Adipose tissue (tissue), 3 donors: ENCODE data around the gene HPF1. TPM values are rescaled to one million over a fixed set of nuclear protein-coding genes. Genes with fewer than 3 reads are reported as not detected.
A peak's percentile ranks its signal among the peaks of the same experiment; 100 is the strongest.
"Not testable (repeated sequence)": the region's sequence is repeated elsewhere in the genome, so short reads cannot be mapped to it uniquely, and the experiment has no call there.

Experiments used
- H3K27ac ChIP-seq: one replicate; pipeline ENCODE4 v1.5.1; 2013; ENCODE audit warnings: low read depth, low read length
- WGBS, 3 donors: extraction: QIAGEN DNeasy Blood & Tissue Kit; methylation state at CpG; one replicate each; pipeline ENCODE4 v1.1.7; 2013; 5-methylcytosine and 5-hydroxymethylcytosine counted together
- polyA plus RNA-seq, 3 donors: library from polyadenylated mRNA; stranded (reverse); fragments of 200-250 nt; gene quantifications; one replicate each; pipeline ENCODE4 v1.2.3, GENCODE V29; 2013
- donor health status: healthy with polysubstance abuse.
- donor health status: Bipolar disorder and iron deficiency.
- donor health status: healthy.

The HPF1 gene
- polyA plus RNA-seq, 3 donors: 10.4 to 24.6 (median 16.3) TPM

GRCh38 chr4:169756971-169757574 is 671 bp downstream of the HPF1 start:
- H3K27ac ChIP-seq: no peak overlapping the region
- WGBS, 3 donors: 2 to 4% (median 2%) methylated on average over 13 of the region's 13 CpGs

DNA sequence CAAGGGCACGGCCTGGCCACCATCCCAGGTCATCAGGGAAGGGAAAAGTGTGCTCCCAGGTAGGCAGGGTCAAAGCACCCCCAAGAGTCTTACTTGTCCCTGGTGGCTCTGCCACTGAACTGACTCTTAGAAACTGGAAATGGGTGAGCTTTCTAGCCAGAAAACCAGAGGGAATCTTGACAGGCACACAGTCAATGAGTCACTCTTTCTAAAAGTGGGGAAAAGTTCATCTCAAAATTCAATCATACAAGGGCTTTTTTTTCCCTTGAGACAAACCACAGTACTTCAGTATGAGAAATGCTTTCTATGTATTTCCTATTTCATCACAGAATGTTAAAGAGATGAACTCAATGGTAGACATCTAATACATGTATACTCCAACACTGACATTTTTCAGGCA is 12.5 kb downstream of the HPF1 start:
- 91 to 100% (median 93%) methylated on average over 1 of the region's 1 CpG for whole genome bisulfite sequencing, 3 donors
- no peak overlapping the region for H3K27ac ChIP-seq

- H3K27ac ChIP-seq: no peak overlapping the region
- WGBS, 3 donors: 93 to 96% (median 95%) methylated on average over 1 of the region's 1 CpG
Measured at GRCh38 chr4:169744601-169745000, 13.1 kb downstream of the HPF1 start.

GRCh38 chr4:169741569-169741968 is 16.2 kb downstream of the HPF1 start:
- WGBS, 3 donors: 86 to 92% (median 89%) methylated on average over 2 of the region's 2 CpGs
- no peak overlapping the region for H3K27ac ChIP-seq

GRCh38 chr4:169738604-169739003 is 19.1 kb downstream of the HPF1 start:
- not testable (repeated sequence) for H3K27ac ChIP-seq

GRCh38 chr4:169730564-169730963 is 27.2 kb downstream of the HPF1 start:
- WGBS, 3 donors: 93 to 96% (median 95%) methylated on average over 5 of the region's 5 CpGs
- no peak overlapping the region for H3K27ac ChIP-seq

DNA sequence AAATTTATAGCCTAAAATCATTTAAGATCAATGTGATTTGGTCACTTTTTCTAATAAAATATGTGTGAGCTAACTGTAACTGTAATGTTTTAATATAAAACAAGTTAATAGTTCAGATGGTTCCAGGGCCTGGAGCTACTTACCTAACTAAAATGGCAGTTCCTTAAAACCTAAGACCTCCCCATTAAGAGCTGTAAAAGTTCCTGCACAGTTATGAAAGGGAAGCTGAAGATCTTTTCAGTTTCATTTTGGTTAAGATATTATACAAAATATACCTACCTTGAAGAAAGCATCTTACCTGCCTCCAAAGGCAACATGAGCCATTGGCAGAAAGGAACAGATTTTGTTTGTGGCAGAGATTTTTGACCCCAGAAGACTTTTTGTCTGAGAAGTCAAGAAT is 30.1 kb downstream of the HPF1 start:
- H3K27ac ChIP-seq: no peak overlapping the region

DNA sequence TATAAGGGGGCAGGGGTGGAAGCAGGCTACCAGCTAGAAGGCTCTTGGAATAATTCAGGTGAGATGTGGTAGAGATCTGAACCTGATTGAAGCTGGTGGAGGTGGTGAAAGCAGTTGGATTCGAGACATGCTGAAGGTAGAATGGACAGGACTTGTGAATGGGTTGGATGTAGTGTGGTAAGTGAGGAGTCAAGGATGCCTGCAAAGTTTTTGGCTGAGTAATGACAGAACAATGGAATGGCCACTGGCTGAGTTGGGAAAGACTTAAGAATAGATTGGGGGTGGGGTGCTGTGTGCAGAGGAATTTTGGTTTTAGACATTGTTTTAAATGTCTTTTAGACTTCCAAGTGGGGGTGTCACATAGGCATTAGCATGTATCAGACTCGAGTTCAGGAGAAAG is 33.5 kb downstream of the HPF1 start:
- 89 to 96% (median 94%) methylated on average over 2 of the region's 2 CpGs for WGBS, 3 donors
- no peak overlapping the region for H3K27ac ChIP-seq

DNA sequence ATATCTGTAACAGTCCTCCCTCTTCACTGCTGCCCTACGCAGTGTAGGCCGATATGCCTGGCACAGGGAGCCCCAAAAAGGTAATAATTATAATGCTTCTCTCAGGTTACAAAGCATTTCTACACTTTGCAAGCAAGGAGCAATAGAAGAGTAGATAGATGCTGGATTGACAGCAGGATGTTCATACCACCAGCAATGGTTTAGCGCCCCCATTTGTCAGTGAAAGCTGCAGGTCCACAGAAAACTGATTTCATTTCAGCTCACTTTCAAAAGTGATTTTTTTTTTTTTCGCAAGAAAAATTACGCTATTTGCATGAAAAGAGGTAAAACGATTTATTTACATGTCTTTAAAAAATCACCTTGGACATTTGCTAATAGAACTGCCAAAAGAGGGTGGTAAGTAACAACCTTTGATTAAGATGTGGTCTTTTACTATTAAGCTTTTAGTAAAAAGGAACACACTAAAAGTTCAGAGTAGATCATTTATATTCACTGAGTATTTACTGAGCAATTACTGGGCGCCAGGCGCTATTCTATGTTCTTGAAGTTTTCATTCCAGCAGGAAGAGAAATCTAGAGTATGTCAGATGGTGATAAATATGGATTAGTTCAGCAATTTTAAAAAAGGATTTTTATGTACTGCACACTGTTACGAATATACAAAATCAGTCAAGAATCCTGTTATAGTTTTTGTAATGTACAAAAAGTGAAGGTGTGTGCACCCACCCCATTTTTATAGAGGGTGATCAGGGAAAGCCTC is 34.4 kb downstream of the HPF1 start:
- WGBS, 3 donors: 81 to 92% (median 91%) methylated on average over 9 of the region's 9 CpGs
- no peak overlapping the region for H3K27ac ChIP-seq

DNA sequence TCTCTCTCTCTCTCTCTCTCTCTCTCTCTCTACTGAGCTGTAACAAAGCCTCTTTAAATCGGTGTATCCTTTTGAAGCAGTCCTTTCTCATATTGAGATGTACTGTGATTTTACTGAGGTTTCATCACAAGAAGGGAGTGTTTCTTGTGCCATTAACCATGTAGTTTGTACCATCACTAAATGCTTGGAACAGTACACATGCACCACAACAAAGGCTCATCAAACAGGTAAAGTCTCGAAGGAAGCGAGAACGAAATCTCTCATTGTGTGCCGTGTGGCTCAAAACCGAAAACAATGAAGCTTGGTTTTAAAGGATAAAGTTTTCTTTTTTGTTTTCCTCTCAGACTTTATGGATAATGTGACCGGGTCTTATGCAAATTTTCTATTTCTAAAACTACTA is 37.2 kb downstream of the HPF1 start:
- H3K27ac ChIP-seq: no peak overlapping the region
- 90 to 96% (median 95%) methylated on average over 7 of the region's 7 CpGs for WGBS, 3 donors

GRCh38 chr4:169716677-169717076 is 41.1 kb downstream of the HPF1 start:
- WGBS, 3 donors: 59 to 86% (median 82%) methylated on average over 1 of the region's 1 CpG
- H3K27ac ChIP-seq: no peak overlapping the region

DNA sequence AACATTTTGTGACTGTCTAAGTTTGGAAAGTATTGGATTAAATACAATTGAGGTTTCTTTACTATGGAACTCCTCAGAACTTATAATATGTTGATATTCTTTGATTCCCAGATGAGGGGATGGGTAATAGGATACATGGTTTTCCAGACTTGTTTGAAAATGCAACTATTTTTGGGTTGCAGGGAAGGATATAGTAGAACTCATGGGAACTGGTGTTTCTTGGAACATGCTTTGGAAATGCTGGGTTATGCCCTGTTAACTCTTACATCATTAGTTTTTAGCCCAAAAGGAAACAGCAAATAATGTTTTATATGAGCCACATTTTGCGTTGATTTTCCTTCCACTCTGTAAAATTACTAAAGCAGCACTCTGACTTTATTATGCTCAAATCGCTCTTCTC is 41.9 kb downstream of the HPF1 start:
- 88 to 95% (median 89%) methylated on average over 2 of the region's 2 CpGs for WGBS, 3 donors

GRCh38 chr4:169707958-169708643 is 49.6 kb downstream of the HPF1 start:
- 80 to 91% (median 88%) methylated on average over 2 of the region's 2 CpGs for WGBS, 3 donors
- H3K27ac ChIP-seq: peak overlapping the region; percentile 75

More for the DNA sequence above, 41.9 kb downstream of the HPF1 start:
- H3K27ac ChIP-seq: no peak overlapping the region

DNA sequence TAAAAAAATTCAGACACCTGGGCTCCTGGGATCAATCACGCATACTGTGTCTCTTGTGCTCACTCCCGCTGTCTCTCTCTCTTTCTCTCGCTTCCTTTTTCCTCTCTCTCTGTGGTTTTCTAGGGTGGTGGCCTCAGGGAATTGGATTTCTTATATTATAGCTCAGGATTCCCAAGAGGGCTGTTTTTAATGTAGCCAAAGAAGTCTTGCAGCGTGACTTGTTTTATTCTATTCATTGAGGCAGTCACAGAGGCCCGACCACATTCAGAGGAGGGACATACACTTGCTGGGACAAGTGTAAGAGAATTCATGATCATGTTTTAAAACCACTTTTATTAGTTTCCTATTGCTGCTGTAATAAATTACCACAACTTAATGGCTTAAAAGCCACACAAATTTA is 59.4 kb downstream of the HPF1 start:
- H3K27ac ChIP-seq: no peak overlapping the region
- 94% methylated on average over 5 of the region's 5 CpGs for WGBS, 3 donors

DNA sequence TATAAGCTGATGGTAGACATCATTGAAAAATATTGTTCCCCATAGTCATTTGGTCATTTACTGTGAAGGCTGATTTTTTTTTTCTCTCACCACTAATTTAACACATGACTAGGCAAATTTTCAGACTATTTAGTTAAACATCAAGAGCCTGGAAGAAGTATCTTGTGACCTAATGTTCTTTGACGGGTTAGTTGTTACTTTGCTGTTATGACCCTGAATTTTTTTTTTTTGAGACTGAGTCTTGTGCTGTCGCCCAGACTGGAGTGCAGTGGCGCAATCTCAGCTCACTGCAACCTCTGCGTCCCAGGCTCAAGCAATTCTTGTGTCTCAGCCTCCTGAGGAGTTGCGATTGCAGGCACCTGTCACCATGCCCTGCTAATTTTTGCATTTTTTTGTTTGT is 67.0 kb downstream of the HPF1 start:
- no peak overlapping the region for H3K27ac ChIP-seq
- WGBS, 3 donors: 84 to 90% (median 85%) methylated on average over 5 of the region's 5 CpGs

GRCh38 chr4:169689681-169690080 is 68.1 kb downstream of the HPF1 start:
- 94 to 100% (median 96%) methylated on average over 1 of the region's 1 CpG for WGBS, 3 donors
- no peak overlapping the region for H3K27ac ChIP-seq

DNA sequence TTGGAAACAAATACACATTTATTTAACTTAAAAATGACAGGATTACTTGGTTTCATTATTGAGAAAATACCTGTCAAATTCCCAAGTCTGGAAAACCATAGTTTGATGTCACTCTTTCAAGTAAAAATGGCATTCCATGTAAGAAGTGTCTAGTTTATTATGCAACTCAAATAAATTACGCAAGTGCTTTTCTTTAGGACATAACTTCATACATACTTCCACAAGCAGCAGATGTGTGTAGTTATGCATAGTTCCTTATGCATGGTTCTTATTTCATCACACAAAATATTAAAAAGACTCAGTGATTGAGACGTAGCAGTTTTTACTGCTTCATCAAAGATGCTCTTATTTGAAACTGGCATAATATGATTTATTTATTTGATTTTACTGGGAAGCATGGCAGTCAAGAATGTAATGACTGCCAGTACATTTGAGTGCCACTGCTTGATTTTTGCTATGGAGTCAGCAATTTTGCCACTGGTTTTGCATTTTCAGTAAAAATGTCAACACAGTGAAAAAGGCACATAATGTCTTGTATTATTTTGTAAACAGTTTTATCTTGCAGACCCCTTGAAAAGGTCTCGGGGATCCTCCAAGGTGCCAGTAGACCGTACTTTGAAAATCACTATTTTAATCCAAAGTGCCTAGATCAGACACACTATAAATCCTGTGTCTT is 75.2 kb downstream of the HPF1 start:
- H3K27ac ChIP-seq: no peak overlapping the region
- WGBS, 3 donors: 83 to 93% (median 86%) methylated on average over 4 of the region's 4 CpGs
